K562 (cell line): ENCODE measurements around the gene MAD1L1. TPM values are rescaled to one million over a fixed set of nuclear protein-coding genes. Genes with fewer than 3 reads are reported as not detected.

Source experiments
- GTF2A2 ChIP-seq: IDR thresholded peaks from 2 replicates; pipeline ENCODE4 v1.6.1; 2016; ENCODE audit warnings: mild to moderate bottlenecking, missing genetic modification characterization, missing compliant biosample characterization
- HMG20A ChIP-seq: fragments of 450-650 bp; formaldehyde crosslinking; conservative IDR thresholded peaks from 2 replicates; pipeline ENCODE4 v1.4.0; 2020; ENCODE audit warnings: mild to moderate bottlenecking, mixed read lengths
- IRF1 ChIP-seq: sonication (generic); formaldehyde crosslinking; IDR thresholded peaks from 2 replicates; pipeline ENCODE4 v1.8.0; 2022; ENCODE audit warnings: missing genetic modification reagents, mild to moderate bottlenecking, borderline replicate concordance
- IRF9 ChIP-seq: fragments of 450-650 bp; IDR thresholded peaks from 2 replicates; pipeline ENCODE4 v1.6.1; 2016; ENCODE audit warnings: missing biosample characterization, missing genetic modification characterization
- KLF16 ChIP-seq: IDR thresholded peaks from 2 replicates; pipeline ENCODE4 v1.6.1; 2016; ENCODE audit warnings: antibody characterized with exemption
- MCM7 ChIP-seq, 2 experiments: fragments of 450-650 bp; IDR thresholded peaks; 2 replicates each; pipeline ENCODE4 v1.6.1; 2016 to 2018
- MTA3 ChIP-seq: fragments of 450-650 bp; formaldehyde crosslinking; IDR thresholded peaks from 2 replicates; pipeline ENCODE4 v1.6.1; 2017; ENCODE audit warnings: mild to moderate bottlenecking, borderline replicate concordance
- RBM17 ChIP-seq: fragments of 200-400 bp; formaldehyde crosslinking; IDR thresholded peaks from 2 replicates; pipeline ENCODE4 v1.6.1; 2017; ENCODE audit warnings: low read depth, mild to moderate bottlenecking, low read length, borderline replicate concordance
- TCF15 ChIP-seq: fragments of 250-450 bp; sonication (Bioruptor Pico); IDR thresholded peaks from 2 replicates; pipeline ENCODE4 v1.8.0; 2022; ENCODE audit warnings: moderate library complexity, mild to moderate bottlenecking, inconsistent platforms
- TFAM ChIP-seq: fragments of 250-450 bp; sonication (Bioruptor Pico); conservative IDR thresholded peaks from 2 replicates; pipeline ENCODE4 v1.5.0; 2021; ENCODE audit warnings: mild to moderate bottlenecking, moderate library complexity
- U2AF1 ChIP-seq: fragments of 200-400 bp; formaldehyde crosslinking; optimal IDR thresholded peaks from 2 replicates; pipeline ENCODE3; 2017; ENCODE audit warnings: mild to moderate bottlenecking, low read depth, low read length, moderate library complexity
- U2AF2 ChIP-seq: fragments of 200-400 bp; formaldehyde crosslinking; optimal IDR thresholded peaks from 2 replicates; pipeline ENCODE3; 2017; ENCODE audit warnings: low read depth, mild to moderate bottlenecking, low read length
- ZBTB26 ChIP-seq: fragments of 450-650 bp; formaldehyde crosslinking; IDR thresholded peaks from 2 replicates; pipeline ENCODE4 v1.4.0; 2022; ENCODE audit warnings: missing genetic modification characterization
- ZNF76 ChIP-seq: fragments of 250-450 bp; sonication (Bioruptor Pico); IDR thresholded peaks from 2 replicates; pipeline ENCODE4 v1.4.0; 2020; ENCODE audit warnings: mild to moderate bottlenecking, moderate library complexity, borderline replicate concordance
- polyA plus RNA-seq, 8 experiments: library from polyadenylated mRNA; depleted of rRNA in 4 of 8; stranded (reverse) in 5 of 8; unstranded in 3 of 8; fragments of >200 nt; fragmentation: Nextera tagmentation in 2 of 8; fragmentation: Illumina TruSeq in 1 of 8; extraction: Ambion mirVana in 2 of 8; extraction: Trizol in 1 of 8; gene quantifications; 2 replicates each; pipeline versions ENCODE4 v1.2.1 to v1.2.3, GENCODE V29; 2011 to 2014; ENCODE audit warnings: inconsistent platforms in 1 of 8, missing spikeins in 1 of 8
- total RNA-seq, 7 experiments: library from RNA; depleted of rRNA in 6 of 7; stranded (reverse); fragments of >200 nt in 6 of 7; fragmentation: Illumina TruSeq in 2 of 7; extraction: Trizol in 2 of 7; gene quantifications; 2 replicates each; pipeline versions ENCODE4 v1.2.1 to v1.2.3, GENCODE V29; 2011 to 2021; ENCODE audit warnings: low replicate concordance in 1 of 7
- TF ChIP-seq, protein P1 (sequence below): fragments of 450-650 bp; IDR thresholded peaks from 2 replicates; pipeline ENCODE4 v1.6.1; 2017; ENCODE audit warnings: mild to moderate bottlenecking, moderate library complexity
- TF ChIP-seq, protein P2 (sequence below): fragments of 250-450 bp; sonication (Bioruptor Pico); IDR thresholded peaks from 2 replicates; pipeline ENCODE4 v1.4.0; 2020; ENCODE audit warnings: mild to moderate bottlenecking
- TF ChIP-seq, protein P3 (sequence below): fragments of 450-650 bp; formaldehyde crosslinking; IDR thresholded peaks from 2 replicates; pipeline ENCODE4 v1.4.0; 2020; ENCODE audit warnings: mild to moderate bottlenecking, moderate library complexity
- TF ChIP-seq, protein P4 (sequence below): sonication (generic); formaldehyde crosslinking; IDR thresholded peaks from 2 replicates; pipeline ENCODE4 v1.8.1; 2023; ENCODE audit warnings: mild to moderate bottlenecking, missing genetic modification reagents, moderate library complexity

MAD1L1 gene
- total and polyA plus RNA-seq, 9 of the 15 experiments (the other 6 are each of a cell fraction or from before 2014, with no cell fraction given) = 1.7 to 89.7 (median 18.0) TPM

- TF ChIP-seq, protein P1, sequence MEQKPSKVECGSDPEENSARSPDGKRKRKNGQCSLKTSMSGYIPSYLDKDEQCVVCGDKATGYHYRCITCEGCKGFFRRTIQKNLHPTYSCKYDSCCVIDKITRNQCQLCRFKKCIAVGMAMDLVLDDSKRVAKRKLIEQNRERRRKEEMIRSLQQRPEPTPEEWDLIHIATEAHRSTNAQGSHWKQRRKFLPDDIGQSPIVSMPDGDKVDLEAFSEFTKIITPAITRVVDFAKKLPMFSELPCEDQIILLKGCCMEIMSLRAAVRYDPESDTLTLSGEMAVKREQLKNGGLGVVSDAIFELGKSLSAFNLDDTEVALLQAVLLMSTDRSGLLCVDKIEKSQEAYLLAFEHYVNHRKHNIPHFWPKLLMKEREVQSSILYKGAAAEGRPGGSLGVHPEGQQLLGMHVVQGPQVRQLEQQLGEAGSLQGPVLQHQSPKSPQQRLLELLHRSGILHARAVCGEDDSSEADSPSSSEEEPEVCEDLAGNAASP = no peak
- no peak for TF ChIP-seq ZNF76 (CRISPR knock-in tag)
- TF ChIP-seq U2AF1 = no peak
- TF ChIP-seq IRF1 = no peak
- no peak for TF ChIP-seq KLF16
- TF ChIP-seq RBM17 = no peak
- 0 out of 2 replicates have a peak, but pooled peaks have one; percentile 10 for TF ChIP-seq ZBTB26
- TF ChIP-seq, protein P2, sequence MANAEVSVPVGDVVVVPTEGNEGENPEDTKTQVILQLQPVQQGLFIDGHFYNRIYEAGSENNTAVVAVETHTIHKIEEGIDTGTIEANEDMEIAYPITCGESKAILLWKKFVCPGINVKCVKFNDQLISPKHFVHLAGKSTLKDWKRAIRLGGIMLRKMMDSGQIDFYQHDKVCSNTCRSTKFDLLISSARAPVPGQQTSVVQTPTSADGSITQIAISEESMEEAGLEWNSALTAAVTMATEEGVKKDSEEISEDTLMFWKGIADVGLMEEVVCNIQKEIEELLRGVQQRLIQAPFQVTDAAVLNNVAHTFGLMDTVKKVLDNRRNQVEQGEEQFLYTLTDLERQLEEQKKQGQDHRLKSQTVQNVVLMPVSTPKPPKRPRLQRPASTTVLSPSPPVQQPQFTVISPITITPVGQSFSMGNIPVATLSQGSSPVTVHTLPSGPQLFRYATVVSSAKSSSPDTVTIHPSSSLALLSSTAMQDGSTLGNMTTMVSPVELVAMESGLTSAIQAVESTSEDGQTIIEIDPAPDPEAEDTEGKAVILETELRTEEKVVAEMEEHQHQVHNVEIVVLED = peak; percentile 38; the same call in 1 of the 2 replicates
- peak; percentile 78; the same call in 1 of the 2 replicates for TF ChIP-seq MTA3
- TF ChIP-seq, protein P3, sequence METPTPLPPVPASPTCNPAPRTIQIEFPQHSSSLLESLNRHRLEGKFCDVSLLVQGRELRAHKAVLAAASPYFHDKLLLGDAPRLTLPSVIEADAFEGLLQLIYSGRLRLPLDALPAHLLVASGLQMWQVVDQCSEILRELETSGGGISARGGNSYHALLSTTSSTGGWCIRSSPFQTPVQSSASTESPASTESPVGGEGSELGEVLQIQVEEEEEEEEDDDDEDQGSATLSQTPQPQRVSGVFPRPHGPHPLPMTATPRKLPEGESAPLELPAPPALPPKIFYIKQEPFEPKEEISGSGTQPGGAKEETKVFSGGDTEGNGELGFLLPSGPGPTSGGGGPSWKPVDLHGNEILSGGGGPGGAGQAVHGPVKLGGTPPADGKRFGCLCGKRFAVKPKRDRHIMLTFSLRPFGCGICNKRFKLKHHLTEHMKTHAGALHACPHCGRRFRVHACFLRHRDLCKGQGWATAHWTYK (CRISPR knock-in tag) = peak; percentile 71; the same call in 1 of the 2 replicates
- no peak for TF ChIP-seq TCF15 (CRISPR knock-in tag)
- no peak for TF ChIP-seq IRF9 (tag)
- no peak for TF ChIP-seq GTF2A2
- no peak for TF ChIP-seq U2AF2
- TF ChIP-seq, protein P4, sequence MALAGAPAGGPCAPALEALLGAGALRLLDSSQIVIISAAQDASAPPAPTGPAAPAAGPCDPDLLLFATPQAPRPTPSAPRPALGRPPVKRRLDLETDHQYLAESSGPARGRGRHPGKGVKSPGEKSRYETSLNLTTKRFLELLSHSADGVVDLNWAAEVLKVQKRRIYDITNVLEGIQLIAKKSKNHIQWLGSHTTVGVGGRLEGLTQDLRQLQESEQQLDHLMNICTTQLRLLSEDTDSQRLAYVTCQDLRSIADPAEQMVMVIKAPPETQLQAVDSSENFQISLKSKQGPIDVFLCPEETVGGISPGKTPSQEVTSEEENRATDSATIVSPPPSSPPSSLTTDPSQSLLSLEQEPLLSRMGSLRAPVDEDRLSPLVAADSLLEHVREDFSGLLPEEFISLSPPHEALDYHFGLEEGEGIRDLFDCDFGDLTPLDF (CRISPR knock-in tag) = 0 out of 2 replicates have a peak, but pooled peaks have one; percentile 54
- no peak for TF ChIP-seq TFAM
- no peak for TF ChIP-seq HMG20A (CRISPR knock-in tag)
- no peak for TF ChIP-seq MCM7 (IDR thresholded peaks at IDR 0.05)
Observed at GRCh38 chr7:2232766-2233520, at the start of gene MAD1L1 (continued).
